SK-N-SH (cell line): ENCODE results near the gene ARMC6. TPM values are rescaled to one million over a fixed set of nuclear protein-coding genes. Genes with fewer than 3 reads are reported as not detected.

Experiments used
- CTCF ChIA-PET: fragments of 300-600, 350-600 bp; formaldehyde crosslinking; extraction: SDS; loops from one replicate; lab custom pipeline; 2021; lab: Yijun Ruan, JAX
- POLR2A ChIA-PET: fragments of 350-600 bp; sonication (Branson Sonifier 250); formaldehyde crosslinking; extraction: SDS; loops from one replicate; lab custom pipeline; 2020; ENCODE audit warnings: antibody characterized with exemption, inconsistent platforms; lab: Yijun Ruan, JAX
- DNase-seq: peaks from one replicate; pipeline ENCODE4 v3.0.0; 2012
- H2AFZ ChIP-seq: fragments of 200-600 bp; sonication (generic); 2 replicates; pipeline ENCODE4 v1.8.1; 2016; ENCODE audit warnings: antibody characterized with exemption, mild to moderate bottlenecking, low read depth
- H3F3A ChIP-seq: fragments of 200-600 bp; sonication (generic); replicated peaks from 2 replicates; pipeline ENCODE3; 2016; ENCODE audit warnings: antibody characterized with exemption, mild to moderate bottlenecking; ENCODE audit not compliant: insufficient read depth
- H3K27ac ChIP-seq, 2 experiments: fragments of 200-500 bp in 1 of 2; fragments of 200-600 bp in 1 of 2; sonication (Bioruptor generic) in 1 of 2; sonication (generic), shearing (Covaris generic) in 1 of 2; 2 replicates each; pipeline versions ENCODE4 v1.5.1 to v1.6.1; 2014 to 2016; ENCODE audit warnings: low read depth in 2 of 2, inconsistent platforms in 1 of 2, low read length in 1 of 2, mild to moderate bottlenecking in 1 of 2, mixed read lengths in 1 of 2
- H3K27me3 ChIP-seq: fragments of 200-600 bp; sonication (generic), shearing (Covaris generic); 2 replicates; pipeline ENCODE4 v1.6.1; 2016; ENCODE audit warnings: mixed run types; ENCODE audit not compliant: insufficient read depth
- H3K36me3 ChIP-seq, 2 experiments: fragments of 200-500 bp in 1 of 2; fragments of 200-600 bp in 1 of 2; sonication (Bioruptor generic) in 1 of 2; sonication (generic) in 1 of 2; replicated peaks in 1 of 2; 2 replicates each; pipeline versions ENCODE3 to v1.5.1; 2014 to 2016; ENCODE audit warnings: low read length in 1 of 2, mild to moderate bottlenecking in 1 of 2; ENCODE audit not compliant: insufficient read depth in 2 of 2, control insufficient read depth in 1 of 2
- H3K4me1 ChIP-seq, 2 experiments: fragments of 200-500 bp in 1 of 2; fragments of 200-600 bp in 1 of 2; sonication (Bioruptor generic) in 1 of 2; sonication (generic), shearing (Covaris generic) in 1 of 2; 2 replicates each; pipeline versions ENCODE4 v1.5.1 to v1.6.1; 2014 to 2016; ENCODE audit warnings: low read depth in 1 of 2, low read length in 1 of 2, mixed run types in 1 of 2; ENCODE audit not compliant: insufficient read depth in 2 of 2, control insufficient read depth in 1 of 2
- H3K4me2 ChIP-seq: fragments of 200-600 bp; sonication (generic), shearing (Covaris generic); 2 replicates; pipeline ENCODE4 v1.6.1; 2017; ENCODE audit warnings: mixed run types
- H3K4me3 ChIP-seq, 2 experiments: fragments of 200-500 bp in 1 of 2; fragments of 200-600 bp in 1 of 2; sonication (Bioruptor generic) in 1 of 2; sonication (generic), shearing (Covaris generic) in 1 of 2; 2 replicates each; pipeline versions ENCODE4 v1.5.1 to v1.8.1; 2014 to 2016; ENCODE audit warnings: low read depth in 2 of 2, inconsistent platforms in 1 of 2, low read length in 1 of 2, mild to moderate bottlenecking in 1 of 2, mixed read lengths in 1 of 2, moderate library complexity in 1 of 2
- H3K79me2 ChIP-seq: fragments of 200-600 bp; sonication (generic); 2 replicates; pipeline ENCODE4 v1.8.1; 2017; ENCODE audit warnings: mild to moderate bottlenecking; ENCODE audit not compliant: insufficient read depth
- H3K9ac ChIP-seq: fragments of 200-600 bp; sonication (generic); 2 replicates; pipeline ENCODE4 v1.6.1; 2017; ENCODE audit warnings: mixed run types
- H3K9me2 ChIP-seq: fragments of 200-600 bp; sonication (generic); 2 replicates; pipeline ENCODE4 v1.6.1; 2017; ENCODE audit warnings: mixed run types
- H3K9me3 ChIP-seq: fragments of 200-600 bp; sonication (generic); 2 replicates; pipeline ENCODE4 v1.6.1; 2017; ENCODE audit warnings: mixed run types, mild to moderate bottlenecking, moderate library complexity
- H4K20me1 ChIP-seq: fragments of 200-600 bp; sonication (generic); 2 replicates; pipeline ENCODE4 v1.6.1; 2017; ENCODE audit warnings: mild to moderate bottlenecking, mixed run types; ENCODE audit not compliant: insufficient read depth
- CTCF ChIP-seq: fragments of 200-600 bp; sonication (generic); IDR thresholded peaks from 2 replicates; pipeline ENCODE4 v1.6.1; 2017; ENCODE audit warnings: antibody characterized with exemption, mild to moderate bottlenecking, moderate library complexity
- GATA2 ChIP-seq: sonication (generic); formaldehyde crosslinking; IDR thresholded peaks from 2 replicates; pipeline ENCODE4 v1.5.0; 2020; ENCODE audit warnings: mild to moderate bottlenecking, missing genetic modification reagents
- MXI1 ChIP-seq: IDR thresholded peaks from 2 replicates; pipeline ENCODE4 v1.6.1; 2012; ENCODE audit warnings: mild to moderate bottlenecking, low read depth, low read length, improper control_type of control experiment
- NRF1 ChIP-seq: IDR thresholded peaks from 2 replicates; pipeline ENCODE4 v1.6.1; 2012; ENCODE audit warnings: low read depth, mild to moderate bottlenecking, low read length
- RAD21 ChIP-seq: IDR thresholded peaks from 2 replicates; pipeline ENCODE4 v1.6.1; 2012; ENCODE audit warnings: mild to moderate bottlenecking, low read length
- REST ChIP-seq: IDR thresholded peaks from 2 replicates; pipeline ENCODE4 v1.6.1; 2012; ENCODE audit warnings: mild to moderate bottlenecking, low read depth, low read length, moderate library complexity
- RFX5 ChIP-seq: IDR thresholded peaks from 2 replicates; pipeline ENCODE4 v1.6.1; 2012; ENCODE audit warnings: mild to moderate bottlenecking, improper control_type of control experiment, low read length
- RXRA ChIP-seq: IDR thresholded peaks from 2 replicates; pipeline ENCODE4 v1.4.0; 2012; ENCODE audit warnings: low read depth, mild to moderate bottlenecking, borderline replicate concordance
- SIN3A ChIP-seq: IDR thresholded peaks from 2 replicates; pipeline ENCODE4 v1.6.1; 2012; ENCODE audit warnings: low read depth, mild to moderate bottlenecking, low read length, moderate library complexity, borderline replicate concordance
- SMC3 ChIP-seq: IDR thresholded peaks from 2 replicates; pipeline ENCODE4 v1.6.1; 2012; ENCODE audit warnings: low read depth, low read length, improper control_type of control experiment
- TAF1 ChIP-seq: IDR thresholded peaks from 2 replicates; pipeline ENCODE4 v1.6.1; 2012; ENCODE audit warnings: low read depth, mild to moderate bottlenecking, low read length, moderate library complexity, borderline replicate concordance
- USF1 ChIP-seq: IDR thresholded peaks from 2 replicates; pipeline ENCODE4 v1.4.0; 2012; ENCODE audit warnings: low read depth, borderline replicate concordance
- USF2 ChIP-seq: fragments of 150-350 bp; IDR thresholded peaks from 2 replicates; pipeline ENCODE4 v1.6.1; 2017; ENCODE audit warnings: antibody characterized with exemption, low read length, low read depth, borderline replicate concordance
- WGBS: methylation state at CpG from one replicate; pipeline ENCODE4 v1.1.6; 2017; ENCODE audit warnings: low lambda C conversion rate; 5-methylcytosine and 5-hydroxymethylcytosine counted together
- polyA plus RNA-seq, 3 experiments: library from polyadenylated mRNA; depleted of rRNA; stranded (reverse); fragments of >200 nt; gene quantifications; 2 replicates each; pipeline ENCODE4 v1.2.3, GENCODE V29; 2012

ARMC6 gene
- polyA plus RNA-seq, 1 of the 3 experiments (the other 2 are of a cell fraction) = 34.7 TPM

GRCh38 chr19:19087676-19088075, 54.3 kb downstream of the ARMC6 start:
- ChIA-PET CTCF (interaction anchor here (0.8 kb wide), 1 partner anchor 28 kb away, joined by 3 read pairs; no protein-coding TSS in a partner anchor), POLR2A (no interaction called here)
- TF ChIP-seq USF1 (no peak), REST (no peak), MXI1 (no peak), USF2 (no peak), SMC3 (no peak), RXRA (no peak), NRF1 (no peak), SIN3A (no peak), TAF1 (no peak), RFX5 (no peak), GATA2 (CRISPR knock-in tag) (no peak), RAD21 (no peak), CTCF (no peak)
- H3K9ac ChIP-seq = no peak overlapping the region
- H3K4me2 ChIP-seq = no peak overlapping the region
- H3K36me3 ChIP-seq = no peaks in the 10 kb centered on the region
- H3K27ac ChIP-seq = no peak overlapping the region
- no peaks in the 10 kb centered on the region for H3K9me2 ChIP-seq
- no peaks in the 10 kb centered on the region for H3K9me3 ChIP-seq
- no peaks in the 10 kb centered on the region for H3K4me1 ChIP-seq
- H3K79me2 ChIP-seq = no peaks in the 10 kb centered on the region
- no peak overlapping the region for H2AFZ ChIP-seq
- no peaks in the 10 kb centered on the region for H4K20me1 ChIP-seq
- no peak for DNase-seq
- H3K27me3 ChIP-seq = no peaks in the 10 kb centered on the region
- H3K4me3 ChIP-seq = no peak overlapping the region
- no peaks in the 10 kb centered on the region for H3F3A ChIP-seq
- 88% methylated on average over 1 of the region's 2 CpGs for WGBS
